GM23338 (cell line): ENCODE measurements around the gene TOMM6. TPM values are rescaled to one million over a fixed set of nuclear protein-coding genes. Genes with fewer than 3 reads are reported as not detected.

Source experiments
- ATAC-seq: fragments of 200-7000 bp; cut with Tn5 transposase; 3 replicates; pipeline ENCODE4 v1.9.1; 2020
- DNase-seq: peaks from one replicate; pipeline ENCODE4 v3.0.0-alpha.2; 2015; ENCODE audit warnings: low spot score
- H2AFZ ChIP-seq: fragments of 200-600 bp; sonication (generic); 2 replicates; pipeline ENCODE4 v1.8.0; 2016; ENCODE audit warnings: antibody characterized with exemption, mild to moderate bottlenecking, moderate library complexity
- H3F3A ChIP-seq: fragments of 200-600 bp; sonication (generic); replicated peaks from 2 replicates; pipeline ENCODE4 v1.8.0; 2017; ENCODE audit warnings: antibody characterized with exemption, mixed run types, low read depth
- H3K27ac ChIP-seq: fragments of 200-600 bp; sonication (generic); 2 replicates; pipeline ENCODE4 v1.6.1; 2016; ENCODE audit warnings: low read depth
- H3K27me3 ChIP-seq: fragments of 200-600 bp; sonication (generic); 2 replicates; pipeline ENCODE4 v1.8.0; 2016; ENCODE audit warnings: mild to moderate bottlenecking, mixed run types, moderate library complexity; ENCODE audit not compliant: insufficient read depth
- H3K36me3 ChIP-seq: fragments of 200-600 bp; sonication (generic); 2 replicates; pipeline ENCODE4 v1.8.0; 2016; ENCODE audit warnings: mild to moderate bottlenecking; ENCODE audit not compliant: insufficient read depth
- H3K4me1 ChIP-seq: fragments of 200-600 bp; sonication (generic); 2 replicates; pipeline ENCODE4 v1.8.0; 2016; ENCODE audit warnings: mild to moderate bottlenecking, moderate library complexity; ENCODE audit not compliant: insufficient read depth
- H3K4me2 ChIP-seq: fragments of 200-600 bp; sonication (generic); 2 replicates; pipeline ENCODE4 v1.7.1; 2017; ENCODE audit warnings: mixed run types
- H3K4me3 ChIP-seq: fragments of 200-600 bp; sonication (generic); 2 replicates; pipeline ENCODE4 v1.6.1; 2016; ENCODE audit warnings: mixed run types
- H3K79me2 ChIP-seq: fragments of 200-600 bp; sonication (generic); replicated peaks from 2 replicates; pipeline ENCODE4 v1.8.0; 2017; ENCODE audit warnings: mild to moderate bottlenecking; ENCODE audit not compliant: insufficient read depth
- H3K9me2 ChIP-seq: fragments of 200-600 bp; sonication (generic); 2 replicates; pipeline ENCODE4 v1.8.0; 2017; ENCODE audit not compliant: insufficient read depth
- H4K20me1 ChIP-seq: fragments of 200-600 bp; sonication (generic); replicated peaks from 2 replicates; pipeline ENCODE4 v1.8.0; 2017; ENCODE audit warnings: mild to moderate bottlenecking; ENCODE audit not compliant: insufficient read depth
- H3K27ac Mint-ChIP-seq: 2 replicates; pipeline ENCODE4 v1.8.0; 2020; ENCODE audit warnings: inconsistent platforms, mild to moderate bottlenecking, moderate library complexity, mixed read lengths
- H3K27me3 Mint-ChIP-seq: 3 replicates; pipeline ENCODE4 v1.8.0; 2022; ENCODE audit warnings: low read depth, mild to moderate bottlenecking, moderate library complexity, mixed read lengths, inconsistent platforms; ENCODE audit not compliant: insufficient read depth, poor library complexity
- H3K36me3 Mint-ChIP-seq: 3 replicates; pipeline ENCODE4 v1.8.0; 2021; ENCODE audit warnings: low read depth, mild to moderate bottlenecking, inconsistent platforms, moderate library complexity, mixed read lengths
- H3K4me1 Mint-ChIP-seq: 3 replicates; pipeline ENCODE4 v1.8.0; 2020; ENCODE audit warnings: mild to moderate bottlenecking, inconsistent platforms, mixed read lengths
- H3K4me3 Mint-ChIP-seq: 3 replicates; pipeline ENCODE4 v1.8.0; 2021; ENCODE audit warnings: moderate library complexity, mild to moderate bottlenecking, inconsistent platforms, mixed read lengths
- H3K9me3 Mint-ChIP-seq: 3 replicates; pipeline ENCODE4 v1.8.0; 2020; ENCODE audit warnings: moderate library complexity, mild to moderate bottlenecking, inconsistent platforms, mixed read lengths
- CREB1 ChIP-seq: fragments of 250-450 bp; sonication (Bioruptor Pico); IDR thresholded peaks from 2 replicates; pipeline ENCODE4 v1.5.0; 2020; ENCODE audit warnings: low read depth, mild to moderate bottlenecking, moderate library complexity
- CTCF ChIP-seq, 2 experiments: fragments of 200-600 bp in 1 of 2; sonication (generic) in 1 of 2; conservative IDR thresholded peaks; 2 replicates each; pipeline versions ENCODE4 v1.5.1 to v1.6.1; 2016 to 2017; ENCODE audit warnings: antibody characterized with exemption in 2 of 2, low read depth in 2 of 2, mild to moderate bottlenecking in 2 of 2, moderate library complexity in 1 of 2
- ETS1 ChIP-seq: IDR thresholded peaks from 2 replicates; pipeline ENCODE4 v1.6.1; 2016; ENCODE audit warnings: antibody characterized with exemption
- EZH2 ChIP-seq: fragments of 200-600 bp; sonication (generic); IDR thresholded peaks from one replicate; pipeline ENCODE4 v1.8.0; 2017; ENCODE audit warnings: antibody characterized with exemption, mild to moderate bottlenecking, low read depth; ENCODE audit not compliant: unreplicated experiment
- EZH2phosphoT487 ChIP-seq: fragments of 200-600 bp; sonication (generic); IDR thresholded peaks from one replicate; pipeline ENCODE4 v1.8.1; 2018; ENCODE audit warnings: antibody characterized with exemption; ENCODE audit not compliant: unreplicated experiment
- JUNB ChIP-seq: IDR thresholded peaks from one replicate; pipeline ENCODE4 v1.6.1; 2016; ENCODE audit warnings: antibody characterized with exemption; ENCODE audit not compliant: unreplicated experiment
- NANOG ChIP-seq: IDR thresholded peaks from 2 replicates; pipeline ENCODE4 v1.6.1; 2016; ENCODE audit warnings: antibody characterized with exemption, borderline replicate concordance
- POLR2AphosphoS5 ChIP-seq: IDR thresholded peaks from 2 replicates; pipeline ENCODE4 v1.6.1; 2016; ENCODE audit warnings: antibody characterized with exemption, low read depth
- STAT1 ChIP-seq: IDR thresholded peaks from one replicate; pipeline ENCODE4 v1.6.1; 2016; ENCODE audit warnings: antibody characterized with exemption; ENCODE audit not compliant: unreplicated experiment
- ZNF114 ChIP-seq: fragments of 250-450 bp; sonication (Bioruptor Pico); IDR thresholded peaks from 2 replicates; pipeline ENCODE4 v1.5.0; 2020; ENCODE audit warnings: mild to moderate bottlenecking, moderate library complexity
- ZNF331 ChIP-seq: fragments of 250-450 bp; sonication (Bioruptor Pico); IDR thresholded peaks from 2 replicates; pipeline ENCODE4 v1.5.0; 2020; ENCODE audit warnings: low read depth, mild to moderate bottlenecking, moderate library complexity
- polyA plus RNA-seq: library from polyadenylated mRNA; unstranded; fragments of >200 nt; fragmentation: Nextera tagmentation; extraction: Ambion mirVana; gene quantifications from 2 replicates; pipeline ENCODE4 v1.2.1, GENCODE V29; 2016
- total RNA-seq: library from RNA; depleted of rRNA; stranded (reverse); fragments of >200 nt; shearing (Covaris generic); gene quantifications from 2 replicates; pipeline ENCODE4 v1.2.3, GENCODE V29; 2014
- TF ChIP-seq, protein P1 (sequence below): IDR thresholded peaks from one replicate; pipeline ENCODE4 v1.6.1; 2018; ENCODE audit warnings: antibody characterized with exemption; ENCODE audit not compliant: unreplicated experiment

TOMM6 gene
- total and polyA plus RNA-seq, 2 experiments from 2014 or later: 195 to 372 TPM

- DNase-seq (no peak), ATAC-seq (no peak)
- Histone ChIP-seq H3K9me2 (no peaks in the 10 kb centered on the region), H3K79me2 (no peaks in the 10 kb centered on the region), H3K27me3 (no peaks in the 10 kb centered on the region), H4K20me1 (peaks cover 9% of the 10 kb centered on the region; the same call in 1 of the 2 replicates), H2AFZ (no peak overlapping the region), H3K36me3 (no peaks in the 10 kb centered on the region), H3K4me3 (no peak overlapping the region), H3K4me2 (no peak overlapping the region), H3K4me1 (no peaks in the 10 kb centered on the region), H3F3A (no peaks in the 10 kb centered on the region), H3K27ac (no peak overlapping the region)
- H3K27ac Mint-ChIP-seq: no peak overlapping the region
- H3K36me3 Mint-ChIP-seq: no peaks in the 10 kb centered on the region
- H3K27me3 Mint-ChIP-seq: peaks cover 3% of the 10 kb centered on the region
- H3K4me3 Mint-ChIP-seq: no peak overlapping the region
- no peaks in the 10 kb centered on the region for H3K9me3 Mint-ChIP-seq
- H3K4me1 Mint-ChIP-seq: no peaks in the 10 kb centered on the region; the same call in 2 of the 3 replicates
- TF ChIP-seq ZNF114 (CRISPR knock-in tag): no peak
- no peak for TF ChIP-seq ZNF331 (CRISPR knock-in tag)
- TF ChIP-seq CREB1: no peak
- TF ChIP-seq, protein P1, sequence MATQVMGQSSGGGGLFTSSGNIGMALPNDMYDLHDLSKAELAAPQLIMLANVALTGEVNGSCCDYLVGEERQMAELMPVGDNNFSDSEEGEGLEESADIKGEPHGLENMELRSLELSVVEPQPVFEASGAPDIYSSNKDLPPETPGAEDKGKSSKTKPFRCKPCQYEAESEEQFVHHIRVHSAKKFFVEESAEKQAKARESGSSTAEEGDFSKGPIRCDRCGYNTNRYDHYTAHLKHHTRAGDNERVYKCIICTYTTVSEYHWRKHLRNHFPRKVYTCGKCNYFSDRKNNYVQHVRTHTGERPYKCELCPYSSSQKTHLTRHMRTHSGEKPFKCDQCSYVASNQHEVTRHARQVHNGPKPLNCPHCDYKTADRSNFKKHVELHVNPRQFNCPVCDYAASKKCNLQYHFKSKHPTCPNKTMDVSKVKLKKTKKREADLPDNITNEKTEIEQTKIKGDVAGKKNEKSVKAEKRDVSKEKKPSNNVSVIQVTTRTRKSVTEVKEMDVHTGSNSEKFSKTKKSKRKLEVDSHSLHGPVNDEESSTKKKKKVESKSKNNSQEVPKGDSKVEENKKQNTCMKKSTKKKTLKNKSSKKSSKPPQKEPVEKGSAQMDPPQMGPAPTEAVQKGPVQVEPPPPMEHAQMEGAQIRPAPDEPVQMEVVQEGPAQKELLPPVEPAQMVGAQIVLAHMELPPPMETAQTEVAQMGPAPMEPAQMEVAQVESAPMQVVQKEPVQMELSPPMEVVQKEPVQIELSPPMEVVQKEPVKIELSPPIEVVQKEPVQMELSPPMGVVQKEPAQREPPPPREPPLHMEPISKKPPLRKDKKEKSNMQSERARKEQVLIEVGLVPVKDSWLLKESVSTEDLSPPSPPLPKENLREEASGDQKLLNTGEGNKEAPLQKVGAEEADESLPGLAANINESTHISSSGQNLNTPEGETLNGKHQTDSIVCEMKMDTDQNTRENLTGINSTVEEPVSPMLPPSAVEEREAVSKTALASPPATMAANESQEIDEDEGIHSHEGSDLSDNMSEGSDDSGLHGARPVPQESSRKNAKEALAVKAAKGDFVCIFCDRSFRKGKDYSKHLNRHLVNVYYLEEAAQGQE: no peak
- no peak for TF ChIP-seq JUNB
These were observed 27.1 kb downstream of the TOMM6 start for GRCh38 chr6:41814629-41815028.

DNA sequence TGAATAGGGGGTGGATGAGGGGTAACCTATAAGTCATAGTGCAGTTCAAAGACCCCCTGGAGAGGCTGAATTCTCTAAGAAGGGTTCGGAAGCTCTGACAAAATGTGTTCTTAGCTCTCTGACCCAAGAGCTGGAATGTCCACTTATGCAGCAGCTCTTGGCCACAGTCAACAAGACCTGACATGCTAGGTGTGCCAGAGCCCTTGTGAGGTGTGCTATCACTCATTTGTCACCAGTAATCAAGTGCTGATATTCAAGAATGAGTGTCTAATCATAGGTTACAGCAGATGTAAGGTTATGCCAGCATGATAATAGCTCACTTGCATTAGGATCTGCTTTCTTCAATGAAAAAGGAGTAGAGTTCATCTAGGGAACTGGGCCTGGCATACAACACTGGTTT lies 28.1 kb downstream of the TOMM6 start:
- no peaks in the 10 kb centered on the region for H3F3A ChIP-seq
- H3K36me3 ChIP-seq: no peaks in the 10 kb centered on the region
- H3K36me3 Mint-ChIP-seq: no peaks in the 10 kb centered on the region
- no peak for DNase-seq
- H3K27ac Mint-ChIP-seq: no peak overlapping the region
- no peaks in the 10 kb centered on the region for H3K9me3 Mint-ChIP-seq
- H3K4me3 Mint-ChIP-seq: no peak overlapping the region
- H3K4me2 ChIP-seq: no peak overlapping the region
- H3K27ac ChIP-seq: no peak overlapping the region
- no peaks in the 10 kb centered on the region; the same call in 2 of the 3 replicates for H3K4me1 Mint-ChIP-seq
- H3K4me3 ChIP-seq: no peak overlapping the region
- peaks cover 3% of the 10 kb centered on the region for H3K27me3 Mint-ChIP-seq
- H3K9me2 ChIP-seq: no peaks in the 10 kb centered on the region
- no peak overlapping the region for H2AFZ ChIP-seq
- no peaks in the 10 kb centered on the region for H3K79me2 ChIP-seq
- H3K27me3 ChIP-seq: no peaks in the 10 kb centered on the region
- TF ChIP-seq ZNF331 (CRISPR knock-in tag): no peak
- TF ChIP-seq NANOG: no peak
- no peak for TF ChIP-seq POLR2AphosphoS5
- TF ChIP-seq STAT1: no peak
- no peak for TF ChIP-seq JUNB
- TF ChIP-seq EZH2: no peak
- no peak for TF ChIP-seq CTCF (conservative IDR thresholded peaks at IDR 0.05; ENCODE audit: low read depth in 2 of 2)
- no peak for TF ChIP-seq EZH2phosphoT487
- TF ChIP-seq ZNF114 (CRISPR knock-in tag): no peak
- TF ChIP-seq ETS1: no peak
- no peak for TF ChIP-seq CREB1
- H4K20me1 ChIP-seq: peaks cover 9% of the 10 kb centered on the region; the same call in 1 of the 2 replicates
- no peaks in the 10 kb centered on the region for H3K4me1 ChIP-seq
- ATAC-seq: no peak
